Spleen (tissue), 11 donors: ENCODE results near the gene SHLD1. TPM values are rescaled to one million over a fixed set of nuclear protein-coding genes. Genes with fewer than 3 reads are reported as not detected.
A peak's percentile ranks its signal among the peaks of the same experiment; 100 is the strongest.
"Not testable (repeated sequence)": the region's sequence is repeated elsewhere in the genome, so short reads cannot be mapped to it uniquely, and the experiment has no call there.

Source experiments
- DNase-seq: peaks from one replicate; pipeline ENCODE4 v3.0.0-alpha.2; 2020
- H3K27ac ChIP-seq, 8 donors: fragments of 200-600 bp; sonication (generic) in 7 of 8; 1 replicate in 4 of 8; 2 replicates in 4 of 8; pipeline versions ENCODE4 v1.5.0 to v1.8.0; 2016 to 2021; ENCODE audit warnings: inconsistent platforms in 4 of 8, mild to moderate bottlenecking in 4 of 8, moderate library complexity in 1 of 8
- H3K27me3 ChIP-seq, 7 donors: fragments of 200-600 bp; sonication (generic) in 6 of 7; replicated peaks in 1 of 7; 1 replicate in 4 of 7; 2 replicates in 3 of 7; pipeline versions ENCODE4 v1.5.0 to v1.8.0; 2016 to 2021; ENCODE audit warnings: inconsistent platforms in 3 of 7, mild to moderate bottlenecking in 1 of 7
- H3K36me3 ChIP-seq, 6 donors: fragments of 200-600 bp; sonication (generic) in 5 of 6; 1 replicate in 4 of 6; 2 replicates in 2 of 6; pipeline versions ENCODE4 v1.5.0 to v1.8.0; 2016 to 2021; ENCODE audit warnings: inconsistent platforms in 2 of 6
- H3K4me1 ChIP-seq, 6 donors: fragments of 200-600 bp; sonication (generic) in 5 of 6; 1 replicate in 3 of 6; 2 replicates in 3 of 6; pipeline versions ENCODE4 v1.5.0 to v1.8.0; 2016 to 2021; ENCODE audit warnings: inconsistent platforms in 3 of 6
- H3K4me3 ChIP-seq, 8 donors: fragments of 200-600 bp; sonication (generic) in 7 of 8; 1 replicate in 4 of 8; 2 replicates in 4 of 8; pipeline versions ENCODE4 v1.5.0 to v1.8.0; 2016 to 2021; ENCODE audit warnings: inconsistent platforms in 4 of 8, mild to moderate bottlenecking in 4 of 8, moderate library complexity in 2 of 8
- H3K9me3 ChIP-seq, 8 donors: fragments of 200-600 bp; sonication (generic) in 7 of 8; 1 replicate in 4 of 8; 2 replicates in 4 of 8; pipeline versions ENCODE4 v1.5.0 to v1.8.0; 2016 to 2021; ENCODE audit warnings: inconsistent platforms in 4 of 8
- POLR2A ChIP-seq, 3 donors: fragments of 450-650 bp; IDR thresholded peaks; one replicate each; pipeline ENCODE4 v1.5.1; 2017; ENCODE audit warnings: antibody characterized with exemption in 3 of 3, mild to moderate bottlenecking in 1 of 3
- POLR2AphosphoS5 ChIP-seq, 3 donors: sonication (generic); formaldehyde crosslinking; IDR thresholded peaks; one replicate each; pipeline ENCODE4 v1.5.1; 2017; ENCODE audit warnings: antibody characterized with exemption in 3 of 3
- WGBS, 5 donors: extraction: QIAGEN DNeasy Blood & Tissue Kit in 3 of 5; methylation state at CpG; one replicate each; pipeline versions ENCODE4 v1.1.5 to v1.1.7; 2013 to 2018; 5-methylcytosine and 5-hydroxymethylcytosine counted together
- intact Hi-C: fragments of 100-400 bp; cut with DNase I; formaldehyde crosslinking; loops from one replicate; pipeline ENCODE4 v1.15.0; 2023; ENCODE audit warnings: low total_unique reads
- polyA plus RNA-seq, 3 donors: library from polyadenylated mRNA; stranded (reverse); fragments of 200-250 nt; gene quantifications; one replicate each; pipeline ENCODE4 v1.2.1, GENCODE V29; 2013
- total RNA-seq, 7 donors: library from RNA; depleted of rRNA in 3 of 7; stranded (reverse); fragments of >200 nt in 3 of 7; fragmentation: NEBNext Ultra II Directional in 4 of 7; extraction: Animal tissue kit (Norgen Biotek cat#: 25700) in 4 of 7; gene quantifications; one replicate each; pipeline versions ENCODE4 v1.1.0 to v1.2.1, GENCODE V29; 2016 to 2021
- TF ChIP-seq, protein P1 (sequence below), 11 experiments: fragments of 200-600 bp in 7 of 11; fragments of 450-650 bp in 4 of 11; sonication (generic) in 4 of 11; IDR thresholded peaks in 8 of 11; conservative IDR thresholded peaks in 3 of 11; 1 replicate in 7 of 11; 2 replicates in 4 of 11; pipeline versions ENCODE4 v1.4.0 to v1.8.0; 2016 to 2021; ENCODE audit warnings: antibody characterized with exemption in 11 of 11, inconsistent platforms in 4 of 11, mild to moderate bottlenecking in 1 of 11
- donor health status: healthy with polysubstance abuse.
- donor health status: DM: no; HTN: no; CAD: no; lungs with moderate emphysema.
- donor health status: DM: no; HTN: no; CAD: no.
- donor health status: Bipolar disorder and iron deficiency.
- donor health status: healthy.
- donor health status: DM: no; HTN: no; CAD: no.
- donor health status: DM: yes; HTN: yes; CAD: no.

Gene SHLD1
- total and polyA plus RNA-seq, 10 donors: 8.1 to 18.6 (median 12.4) TPM

DNA sequence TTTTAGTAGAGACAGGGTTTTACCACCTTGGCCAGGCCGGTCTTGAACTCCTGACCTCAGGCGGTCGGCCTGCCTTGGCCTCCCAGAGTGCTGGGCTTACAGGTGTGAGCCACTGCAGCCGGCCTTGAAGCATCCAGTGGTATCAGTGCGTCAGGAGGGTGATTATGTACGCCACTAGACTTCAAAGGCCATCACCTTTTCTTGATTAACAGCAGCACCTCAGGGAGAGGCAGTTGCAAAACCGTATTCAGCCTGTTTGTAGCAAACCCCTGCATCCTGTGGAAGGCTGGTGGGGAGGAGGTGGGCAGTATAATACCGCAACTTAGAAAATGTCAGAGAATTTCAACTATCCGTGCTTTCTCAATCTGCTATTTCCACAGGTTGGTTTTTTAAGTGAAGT lies 27.3 kb upstream of the SHLD1 start:
- H3K27ac ChIP-seq: peak overlapping the region in 2 of 8 donors; percentile 4 to 27
- peaks cover 0 to 24% (median 13%) of the 10 kb centered on the region in 6 donors for H3K4me1 ChIP-seq
- TF ChIP-seq POLR2A (IDR thresholded peaks at IDR 0.05) (no peak), POLR2AphosphoS5 (IDR thresholded peaks at IDR 0.05) (no peak)
- TF ChIP-seq, protein P1, sequence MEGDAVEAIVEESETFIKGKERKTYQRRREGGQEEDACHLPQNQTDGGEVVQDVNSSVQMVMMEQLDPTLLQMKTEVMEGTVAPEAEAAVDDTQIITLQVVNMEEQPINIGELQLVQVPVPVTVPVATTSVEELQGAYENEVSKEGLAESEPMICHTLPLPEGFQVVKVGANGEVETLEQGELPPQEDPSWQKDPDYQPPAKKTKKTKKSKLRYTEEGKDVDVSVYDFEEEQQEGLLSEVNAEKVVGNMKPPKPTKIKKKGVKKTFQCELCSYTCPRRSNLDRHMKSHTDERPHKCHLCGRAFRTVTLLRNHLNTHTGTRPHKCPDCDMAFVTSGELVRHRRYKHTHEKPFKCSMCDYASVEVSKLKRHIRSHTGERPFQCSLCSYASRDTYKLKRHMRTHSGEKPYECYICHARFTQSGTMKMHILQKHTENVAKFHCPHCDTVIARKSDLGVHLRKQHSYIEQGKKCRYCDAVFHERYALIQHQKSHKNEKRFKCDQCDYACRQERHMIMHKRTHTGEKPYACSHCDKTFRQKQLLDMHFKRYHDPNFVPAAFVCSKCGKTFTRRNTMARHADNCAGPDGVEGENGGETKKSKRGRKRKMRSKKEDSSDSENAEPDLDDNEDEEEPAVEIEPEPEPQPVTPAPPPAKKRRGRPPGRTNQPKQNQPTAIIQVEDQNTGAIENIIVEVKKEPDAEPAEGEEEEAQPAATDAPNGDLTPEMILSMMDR (IDR thresholded peaks at IDR 0.05 in 8 of 11, conservative IDR thresholded peaks at IDR 0.05 in 3 of 11): no peak
- H3K4me3 ChIP-seq: no peak overlapping the region
- intact Hi-C loops: no loop called here
- H3K36me3 ChIP-seq: no peaks in the 10 kb centered on the region
- peaks cover 0 to 10% (median 5%) of the 10 kb centered on the region in 8 donors for H3K9me3 ChIP-seq
- no peak for DNase-seq
- no peaks in the 10 kb centered on the region for H3K27me3 ChIP-seq
- 60 to 84% (median 78%) methylated on average over 8 to 9 of the region's 9 CpGs for WGBS, 5 donors

DNA sequence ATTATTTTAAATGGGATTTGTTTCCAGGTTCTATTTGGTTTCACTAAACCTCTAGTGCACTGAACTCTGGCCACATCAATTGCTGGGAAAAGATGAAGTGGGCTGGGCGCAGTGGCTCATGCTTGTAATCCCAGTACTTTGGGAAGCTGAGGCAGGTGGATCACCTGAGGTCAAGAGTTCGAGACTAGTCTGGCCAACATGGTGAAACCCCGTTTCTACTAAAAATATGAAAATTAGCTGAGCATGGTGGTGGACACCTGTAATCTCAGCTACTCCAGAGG lies 25.1 kb upstream of the SHLD1 start:
- Histone ChIP-seq H3K27ac (peak overlapping the region in 6 of 8 donors; percentile 2 to 72 (median 64)), H3K4me1 (peaks cover 0 to 24% (median 13%) of the 10 kb centered on the region in 6 donors)
- H3K36me3 ChIP-seq, intact Hi-C loops, H3K9me3 ChIP-seq, DNase-seq, H3K4me3 ChIP-seq, H3K27me3 ChIP-seq: not testable (repeated sequence)
- 75 to 93% (median 88%) methylated on average over 3 of the region's 3 CpGs for WGBS, 5 donors

DNA sequence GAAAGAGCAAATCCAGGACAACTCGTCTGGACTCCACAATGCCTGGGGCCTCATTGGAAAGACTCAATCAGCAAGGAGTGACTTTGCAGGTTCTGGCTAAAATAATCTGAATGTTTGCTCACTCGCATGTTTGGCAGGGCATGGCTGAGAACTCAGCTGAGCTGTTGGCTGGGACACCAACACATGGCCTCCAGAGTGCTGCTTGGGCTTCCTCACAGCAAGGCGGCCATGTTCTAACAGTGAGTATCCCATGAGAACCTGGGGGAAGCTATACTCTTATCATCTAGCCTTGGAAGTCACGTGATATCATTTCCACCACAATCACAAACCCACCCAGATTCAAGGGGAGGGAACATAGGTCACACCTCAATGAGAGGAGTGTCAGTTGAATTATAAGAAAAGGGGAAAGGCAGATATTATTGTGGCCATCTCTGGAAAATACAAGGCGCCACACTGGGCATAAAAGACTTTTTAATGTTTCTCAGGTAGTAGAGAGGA lies 23.1 kb upstream of the SHLD1 start:
- peaks cover 0 to 31% (median 13%) of the 10 kb centered on the region in 6 donors for H3K4me1 ChIP-seq
- no peak for DNase-seq
- H3K4me3 ChIP-seq: no peak overlapping the region
- no peaks in the 10 kb centered on the region for H3K27me3 ChIP-seq
- H3K9me3 ChIP-seq: peaks cover 0 to 10% (median 5%) of the 10 kb centered on the region in 8 donors
- TF ChIP-seq POLR2A (IDR thresholded peaks at IDR 0.05): no peak
- TF ChIP-seq, protein P1 (IDR thresholded peaks at IDR 0.05 in 8 of 11, conservative IDR thresholded peaks at IDR 0.05 in 3 of 11): no peak
- no peak for TF ChIP-seq POLR2AphosphoS5 (IDR thresholded peaks at IDR 0.05)
- no peaks in the 10 kb centered on the region for H3K36me3 ChIP-seq
- no peak overlapping the region for H3K27ac ChIP-seq
- intact Hi-C loops: no loop called here
- WGBS, 5 donors: 62 to 84% (median 67%) methylated on average over 4 to 5 of the region's 5 CpGs

DNA sequence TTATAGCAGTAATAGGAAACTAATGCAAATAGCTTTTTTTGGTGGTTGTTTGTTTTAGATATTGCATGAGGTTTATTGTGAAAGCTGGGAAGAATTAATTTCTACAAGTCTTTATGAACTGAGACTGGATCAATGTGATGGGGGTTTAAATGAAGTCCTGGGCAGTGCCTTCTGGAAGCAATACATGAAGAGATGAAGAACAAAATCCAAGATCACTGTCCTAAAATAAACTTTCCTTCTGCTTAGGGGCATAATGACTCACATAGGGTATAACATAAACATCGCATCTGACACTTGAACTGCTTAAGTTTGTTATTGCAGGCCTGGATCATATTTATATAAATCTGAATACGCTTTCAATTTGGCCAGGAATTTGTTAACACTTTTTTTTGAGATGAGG lies 20.9 kb upstream of the SHLD1 start:
- 82 to 98% (median 95%) methylated on average over 2 of the region's 2 CpGs for whole genome bisulfite sequencing, 5 donors
- Histone ChIP-seq H3K9me3 (peaks cover 0 to 10% (median 5%) of the 10 kb centered on the region in 8 donors), H3K4me3 (no peak overlapping the region), H3K36me3 (no peaks in the 10 kb centered on the region), H3K27ac (no peak overlapping the region), H3K4me1 (peaks cover 0 to 20% (median 9%) of the 10 kb centered on the region in 6 donors), H3K27me3 (peaks cover 0 to 14% (median 0%) of the 10 kb centered on the region in 7 donors)
- DNase-seq: no peak
- intact Hi-C loops: no loop called here
- TF ChIP-seq POLR2A (IDR thresholded peaks at IDR 0.05) (no peak), POLR2AphosphoS5 (IDR thresholded peaks at IDR 0.05) (no peak)
- TF ChIP-seq, protein P1 (IDR thresholded peaks at IDR 0.05 in 8 of 11, conservative IDR thresholded peaks at IDR 0.05 in 3 of 11): no peak

DNA sequence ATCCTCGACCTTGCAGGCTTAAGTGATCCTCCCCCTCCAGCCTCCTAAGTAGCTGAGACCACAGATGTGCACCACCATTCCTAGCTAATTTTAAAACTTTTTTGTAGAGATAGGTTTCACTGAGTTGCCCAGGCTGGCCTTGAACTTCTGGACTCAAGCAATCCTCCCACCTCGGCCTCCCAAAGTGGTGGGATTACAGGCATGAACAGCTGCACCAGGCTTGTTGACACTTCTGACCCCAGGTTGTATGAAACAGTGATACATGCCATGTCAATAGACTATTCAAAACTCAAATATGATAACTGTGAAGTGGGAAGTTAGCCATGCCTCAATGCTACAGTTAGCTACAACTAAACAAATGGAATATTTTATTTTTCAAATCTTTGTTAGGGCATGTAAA lies 20.1 kb upstream of the SHLD1 start:
- no peak for TF ChIP-seq POLR2AphosphoS5 (IDR thresholded peaks at IDR 0.05)
- TF ChIP-seq, protein P1 (IDR thresholded peaks at IDR 0.05 in 8 of 11, conservative IDR thresholded peaks at IDR 0.05 in 3 of 11): no peak
- TF ChIP-seq POLR2A (IDR thresholded peaks at IDR 0.05): no peak
- Histone ChIP-seq H3K4me3 (no peak overlapping the region), H3K36me3 (no peaks in the 10 kb centered on the region), H3K4me1 (peaks cover 0 to 13% (median 2%) of the 10 kb centered on the region in 6 donors), H3K27me3 (peaks cover 0 to 22% (median 0%) of the 10 kb centered on the region in 7 donors), H3K27ac (no peak overlapping the region), H3K9me3 (peaks cover 0 to 10% (median 5%) of the 10 kb centered on the region in 8 donors)
- WGBS, 5 donors: 78 to 100% (median 91%) methylated on average over 2 of the region's 2 CpGs
- intact Hi-C loops: no loop called here
- no peak for DNase-seq
